SIG-M5 (cell line): Measurements from ENCODE around the gene ZNF319.
"Not testable (repeated sequence)": the region's sequence is repeated elsewhere in the genome, so short reads cannot be mapped to it uniquely, and the experiment has no call there.

ENCODE experiments used
- DNase-seq: peaks from one replicate; lab custom pipeline; 2025; lab: John Stamatoyannopoulos, UW

Gene ZNF319

DNA sequence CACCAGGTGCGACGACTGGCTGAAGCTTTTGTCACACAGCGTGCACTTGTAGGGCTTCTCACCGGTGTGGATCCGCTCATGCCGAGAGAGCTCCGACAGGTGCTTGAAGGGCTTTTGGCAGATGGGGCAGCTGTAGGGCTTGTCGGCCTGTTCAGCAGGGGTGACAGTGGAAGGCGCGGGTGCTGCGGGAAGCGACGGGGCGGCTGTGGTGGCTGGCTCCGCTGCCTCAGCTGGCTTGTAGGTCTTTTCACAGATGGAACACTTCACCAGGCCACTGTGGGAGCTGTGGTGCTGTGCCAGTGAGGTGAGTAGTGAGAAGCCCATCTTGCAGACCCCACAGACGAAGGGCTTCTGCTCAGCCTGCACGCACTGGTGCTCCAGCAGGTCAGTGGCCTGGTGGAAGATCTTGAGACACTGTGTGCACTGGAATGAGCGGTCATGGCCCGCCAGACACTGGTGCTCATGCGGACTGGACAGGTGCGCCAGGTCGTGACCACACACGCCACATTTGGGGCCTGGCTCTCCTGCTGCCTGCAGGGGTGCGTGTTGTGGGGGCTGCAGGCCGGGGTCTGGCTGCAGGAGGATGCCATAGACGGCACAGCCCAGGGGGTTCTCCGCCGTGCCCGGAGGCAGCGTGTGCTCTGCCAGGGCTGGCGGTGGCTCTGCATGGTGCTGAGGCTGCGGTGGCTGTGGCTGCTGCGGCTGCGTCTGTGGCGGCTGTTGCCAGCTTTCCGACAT, 2.8 kb downstream of the ZNF319 start:
- no peak for DNase-seq

DNA sequence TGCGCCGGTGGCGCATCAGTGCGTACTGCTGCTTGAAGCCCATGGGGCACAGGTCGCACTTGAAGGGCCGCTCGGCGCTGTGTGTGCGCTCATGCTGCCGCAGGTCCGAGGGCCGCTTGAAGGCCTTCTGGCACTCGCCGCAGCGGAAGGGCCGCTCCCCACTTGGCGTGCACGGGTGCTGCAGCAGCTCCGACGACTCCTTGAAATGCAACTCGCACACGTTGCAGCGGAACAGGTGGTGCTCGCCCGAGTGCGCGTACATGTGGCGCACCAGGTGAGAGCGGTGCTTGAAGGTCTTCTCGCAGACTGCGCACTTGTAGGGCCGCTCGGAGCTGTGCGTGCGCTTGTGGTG, 3.3 kb downstream of the ZNF319 start:
- DNase-seq: no peak

DNA sequence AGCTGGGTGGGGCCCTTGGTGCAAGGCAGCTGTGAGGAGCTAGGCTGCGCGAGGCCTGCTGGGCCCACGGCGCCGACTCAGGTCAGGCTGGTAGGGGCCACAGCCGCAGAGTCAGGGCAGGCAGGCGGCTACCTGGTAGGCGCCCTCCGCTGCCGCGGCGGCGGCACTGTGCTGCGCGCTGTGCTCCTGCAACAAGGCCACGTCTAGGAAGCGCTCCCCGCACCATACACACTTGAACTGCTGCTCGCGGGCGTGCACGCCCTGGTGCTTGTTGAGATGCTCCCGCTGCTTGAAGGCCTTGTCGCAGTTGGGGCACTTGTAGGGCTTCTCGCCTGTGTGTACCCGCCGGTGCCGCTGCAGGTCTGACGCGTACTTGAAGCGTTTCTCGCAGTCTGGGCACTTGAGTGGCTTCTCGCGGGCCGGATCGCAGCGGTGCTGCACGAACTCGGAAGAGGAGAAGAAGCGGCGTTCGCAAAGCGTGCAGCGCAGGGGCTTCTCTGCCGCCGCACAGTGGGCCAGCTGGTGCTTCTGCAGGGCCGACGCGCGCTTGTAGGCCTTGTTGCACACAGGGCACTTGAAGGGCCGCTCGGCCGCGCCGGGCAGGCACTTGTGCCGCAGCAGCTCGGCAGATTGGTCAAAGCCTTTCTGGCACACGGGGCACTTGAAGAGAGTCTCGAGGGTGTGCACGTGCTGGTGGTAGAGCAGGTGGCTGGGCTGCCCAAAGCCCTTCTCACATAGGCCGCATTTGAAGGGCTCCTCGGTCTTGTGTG, 3.9 kb downstream of the ZNF319 start:
- DNase-seq: no peak

DNA sequence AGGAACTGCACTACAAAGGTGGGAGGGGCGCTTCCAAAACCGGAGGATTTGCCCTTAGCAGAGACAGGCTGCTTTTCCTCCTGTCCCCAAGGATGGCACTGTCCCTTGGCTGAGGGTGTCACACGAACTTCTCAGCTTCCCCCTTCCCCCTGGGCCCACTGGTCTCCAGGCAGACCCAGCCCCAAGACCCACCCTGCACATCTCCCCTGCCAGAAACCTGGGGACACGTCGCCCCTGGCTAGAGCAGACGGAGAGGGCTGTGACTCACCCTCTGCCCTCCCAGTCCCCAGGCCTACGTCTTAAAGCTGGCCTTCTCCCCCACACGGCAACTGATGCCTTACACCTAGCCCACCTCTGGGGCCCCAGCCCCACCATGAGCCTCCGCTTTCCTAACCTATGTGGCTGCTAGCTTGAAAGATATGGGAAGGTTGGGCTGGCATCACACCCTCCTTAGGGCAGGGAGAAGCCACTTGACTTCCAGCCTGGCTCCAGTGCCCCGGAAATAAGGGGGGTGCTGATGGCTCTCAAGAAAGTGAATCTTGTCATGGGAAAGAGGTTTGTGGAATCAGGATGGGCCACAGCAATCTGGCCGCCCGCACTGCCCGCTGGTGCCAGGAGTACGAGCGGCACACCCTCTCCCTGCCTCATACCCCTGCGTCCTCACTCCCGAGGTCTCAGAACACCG, 4.6 kb downstream of the ZNF319 start:
- DNase-seq: no peak

DNA sequence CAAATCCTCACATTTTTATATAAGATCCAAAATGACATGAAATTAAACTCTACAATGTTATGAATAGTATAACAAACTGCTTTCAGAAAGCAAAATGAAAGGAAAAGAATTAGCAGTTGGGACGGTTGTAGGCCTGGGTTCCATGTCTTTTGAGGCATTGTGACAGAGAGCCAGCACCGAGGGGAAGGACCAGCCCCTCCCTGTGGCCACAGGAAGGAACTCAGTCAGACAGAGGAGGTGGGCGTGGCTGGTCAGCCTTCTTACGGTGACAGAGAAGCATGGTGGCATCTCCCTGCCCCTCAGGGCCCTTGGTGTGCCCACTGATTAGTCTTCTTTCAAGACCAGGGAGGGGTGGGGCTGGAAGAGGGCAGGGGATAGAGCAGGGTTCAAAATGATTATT, 5.7 kb downstream of the ZNF319 start:
- DNase-seq: no peak

DNA sequence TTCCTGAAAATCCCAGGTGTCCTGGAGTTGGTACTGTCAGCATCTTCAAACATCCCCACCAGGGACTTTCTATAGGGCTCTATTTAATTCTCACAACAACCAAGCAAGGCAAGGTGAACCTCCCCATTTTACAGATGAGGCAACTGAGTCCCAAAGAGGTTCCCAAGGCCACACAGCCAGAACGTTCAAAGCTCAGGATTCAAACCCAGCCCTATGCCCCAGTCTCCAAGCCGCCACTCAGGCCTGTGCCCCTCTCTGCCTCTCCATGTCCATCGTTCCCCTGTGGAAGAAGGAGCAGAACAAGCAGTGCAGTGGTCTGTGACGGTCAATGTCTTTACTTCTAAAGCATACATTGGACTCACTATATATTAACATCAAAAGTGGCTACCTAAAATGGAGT, 6.1 kb downstream of the ZNF319 start:
- no peak for DNase-seq

DNA sequence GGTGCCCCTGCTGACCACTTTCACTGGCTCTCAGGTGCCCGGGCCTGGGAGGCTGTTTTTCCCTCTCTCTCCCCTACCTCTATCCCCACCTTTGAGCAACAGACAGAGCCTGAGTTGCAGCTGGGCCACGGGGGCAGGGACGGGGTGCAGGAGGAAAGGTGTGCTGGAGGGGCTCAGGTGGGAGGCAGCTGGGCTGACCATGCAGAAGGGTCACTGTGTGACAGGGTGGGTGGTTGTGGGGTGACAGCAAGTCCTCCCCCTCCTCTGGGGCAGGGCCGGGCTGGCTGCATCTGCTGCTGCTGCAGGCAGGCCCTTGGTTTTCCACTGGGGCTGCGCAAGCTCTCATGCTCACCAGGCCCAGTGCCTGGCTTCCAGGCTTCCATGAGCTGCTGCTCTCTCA, 6.6 kb downstream of the ZNF319 start:
- DNase-seq: no peak

DNA sequence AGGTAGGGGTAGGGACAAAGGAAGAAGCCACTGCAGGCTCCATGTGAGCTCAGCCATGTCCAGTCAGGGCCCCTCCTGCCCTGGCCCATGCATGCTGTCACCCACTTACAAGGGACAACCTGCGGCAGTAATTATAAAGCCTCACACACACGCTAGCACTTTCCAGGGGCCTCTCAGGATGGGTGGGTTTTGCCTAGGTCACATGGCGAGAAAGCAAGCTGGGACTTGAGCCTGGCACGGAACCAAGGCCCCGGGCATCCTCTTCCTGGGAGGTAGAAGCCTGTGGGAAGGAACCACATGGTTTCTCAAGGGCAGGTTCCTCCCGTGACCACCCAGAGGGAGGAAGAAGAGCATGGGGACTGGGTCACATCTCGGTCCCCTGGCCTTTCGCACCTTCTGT, 7.0 kb downstream of the ZNF319 start:
- DNase-seq: no peak

DNA sequence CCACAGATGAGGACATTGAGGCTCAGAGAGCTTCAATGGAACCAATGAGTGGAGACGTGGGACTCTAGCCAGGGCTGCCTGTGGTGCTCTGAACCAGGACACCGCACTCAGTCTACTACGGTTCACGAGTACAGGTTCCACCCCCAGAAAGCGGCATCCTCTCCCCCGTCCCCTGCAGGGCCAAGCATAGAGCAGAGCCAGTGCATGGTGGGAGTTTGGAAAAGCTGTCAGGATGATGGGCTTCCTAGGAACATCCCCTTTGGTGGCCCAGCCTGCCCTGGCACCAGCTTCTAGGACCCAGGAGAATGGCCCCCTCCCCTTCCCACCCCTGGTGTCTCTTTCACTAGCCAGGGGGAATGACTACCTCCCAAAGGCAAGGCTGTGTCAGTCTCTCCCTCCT, 8.4 kb downstream of the ZNF319 start:
- DNase-seq: no peak

DNA sequence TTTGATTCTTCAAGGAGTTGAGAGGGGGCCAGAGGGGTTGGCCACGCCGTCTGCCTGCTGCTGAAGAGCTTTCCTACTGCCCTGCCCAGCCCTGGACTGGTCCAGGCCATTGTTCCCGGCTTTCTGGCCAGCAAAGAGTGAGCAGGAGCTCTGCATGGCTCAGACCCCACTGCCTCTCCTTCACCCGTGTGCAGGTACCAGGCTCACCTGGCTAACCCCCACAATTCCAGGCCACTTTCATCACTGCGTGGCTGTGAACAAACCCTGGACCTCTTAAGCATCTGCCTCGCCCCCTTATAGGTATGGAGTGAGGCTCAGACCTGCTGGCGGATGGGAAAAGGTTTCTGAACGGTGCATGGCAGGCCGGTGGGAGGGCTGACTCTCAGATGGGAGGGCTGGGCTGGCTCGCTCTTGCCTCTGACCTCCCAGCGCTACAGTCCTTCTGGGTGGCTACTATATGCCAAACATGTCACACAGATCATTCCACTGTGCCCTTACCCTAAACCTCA, 8.9 kb downstream of the ZNF319 start:
- no peak for DNase-seq

DNA sequence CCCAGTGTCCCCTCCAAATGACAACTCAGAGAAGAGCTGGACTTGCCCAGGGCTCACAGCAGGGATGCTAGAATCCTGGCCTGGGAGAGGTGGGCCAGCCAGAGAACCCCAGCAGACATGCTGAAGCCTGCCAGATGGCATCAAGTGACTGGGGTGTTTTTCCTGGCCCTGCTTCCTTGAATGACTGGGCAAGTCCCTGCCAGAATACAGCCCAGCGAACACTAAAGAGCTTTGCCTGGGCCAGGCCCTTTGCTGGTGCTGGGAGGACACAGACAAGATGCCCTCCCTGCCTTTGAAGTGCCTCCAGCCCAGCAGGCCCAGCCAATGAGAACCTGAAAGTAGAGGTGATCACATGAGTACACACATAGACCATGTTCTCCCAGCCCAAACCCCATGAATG, 11.5 kb downstream of the ZNF319 start:
- DNase-seq: no peak

DNA sequence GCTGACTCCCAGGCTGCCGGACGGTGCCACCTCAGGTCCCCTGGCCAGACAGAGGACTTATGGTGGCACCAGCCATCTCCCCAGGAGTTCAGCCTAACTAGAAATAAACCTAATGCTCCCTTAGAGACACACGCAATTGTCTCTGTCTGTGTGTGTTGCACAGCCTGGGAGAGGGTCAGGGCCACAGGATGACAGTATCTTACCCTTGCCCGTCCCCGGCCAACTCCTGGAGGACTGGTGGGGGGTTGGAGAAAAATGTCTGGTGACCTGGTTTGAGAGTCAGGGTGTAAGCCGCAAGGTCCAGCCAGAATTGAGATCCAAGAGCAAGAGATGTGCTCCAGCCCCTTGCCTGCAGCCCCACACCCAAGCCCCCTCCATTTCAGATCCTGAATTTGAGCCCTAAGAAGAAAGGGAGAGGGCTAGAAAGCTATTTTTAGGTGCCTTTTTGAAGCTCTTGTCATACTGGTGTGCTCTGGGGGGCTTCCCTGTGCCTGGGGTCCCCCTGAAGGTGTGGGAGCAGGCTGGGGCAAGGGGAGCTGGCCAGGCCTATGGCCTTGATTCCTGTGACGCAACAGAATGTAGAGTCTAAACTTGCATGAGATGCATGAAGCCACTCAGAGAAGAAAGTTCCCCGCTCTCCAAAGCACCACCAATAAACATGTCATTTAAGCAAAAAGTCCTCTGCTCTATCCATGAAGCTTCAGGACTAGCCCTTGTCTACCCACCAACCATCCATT, 12.9 kb downstream of the ZNF319 start:
- DNase-seq: no peak

DNA sequence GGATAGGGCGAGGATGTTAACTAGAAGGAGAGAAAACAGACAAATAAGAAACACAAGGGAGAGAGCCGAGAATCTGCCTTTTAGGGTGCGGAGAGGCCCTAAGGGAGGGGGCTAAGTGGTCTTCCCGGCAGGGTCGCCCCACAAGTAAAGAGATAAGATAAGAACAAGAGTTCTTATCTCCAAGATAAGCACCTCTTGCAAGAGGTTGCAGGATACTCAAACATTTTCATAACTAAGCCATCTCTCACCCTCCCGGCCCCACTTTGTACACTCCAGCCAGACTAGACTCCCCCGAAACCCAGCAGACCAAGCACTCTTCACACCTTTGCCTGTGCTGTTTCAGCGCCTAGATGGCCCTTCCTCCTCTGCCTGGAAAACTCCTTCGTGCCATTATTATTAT, 14.3 kb downstream of the ZNF319 start:
- DNase-seq: no peak

DNA sequence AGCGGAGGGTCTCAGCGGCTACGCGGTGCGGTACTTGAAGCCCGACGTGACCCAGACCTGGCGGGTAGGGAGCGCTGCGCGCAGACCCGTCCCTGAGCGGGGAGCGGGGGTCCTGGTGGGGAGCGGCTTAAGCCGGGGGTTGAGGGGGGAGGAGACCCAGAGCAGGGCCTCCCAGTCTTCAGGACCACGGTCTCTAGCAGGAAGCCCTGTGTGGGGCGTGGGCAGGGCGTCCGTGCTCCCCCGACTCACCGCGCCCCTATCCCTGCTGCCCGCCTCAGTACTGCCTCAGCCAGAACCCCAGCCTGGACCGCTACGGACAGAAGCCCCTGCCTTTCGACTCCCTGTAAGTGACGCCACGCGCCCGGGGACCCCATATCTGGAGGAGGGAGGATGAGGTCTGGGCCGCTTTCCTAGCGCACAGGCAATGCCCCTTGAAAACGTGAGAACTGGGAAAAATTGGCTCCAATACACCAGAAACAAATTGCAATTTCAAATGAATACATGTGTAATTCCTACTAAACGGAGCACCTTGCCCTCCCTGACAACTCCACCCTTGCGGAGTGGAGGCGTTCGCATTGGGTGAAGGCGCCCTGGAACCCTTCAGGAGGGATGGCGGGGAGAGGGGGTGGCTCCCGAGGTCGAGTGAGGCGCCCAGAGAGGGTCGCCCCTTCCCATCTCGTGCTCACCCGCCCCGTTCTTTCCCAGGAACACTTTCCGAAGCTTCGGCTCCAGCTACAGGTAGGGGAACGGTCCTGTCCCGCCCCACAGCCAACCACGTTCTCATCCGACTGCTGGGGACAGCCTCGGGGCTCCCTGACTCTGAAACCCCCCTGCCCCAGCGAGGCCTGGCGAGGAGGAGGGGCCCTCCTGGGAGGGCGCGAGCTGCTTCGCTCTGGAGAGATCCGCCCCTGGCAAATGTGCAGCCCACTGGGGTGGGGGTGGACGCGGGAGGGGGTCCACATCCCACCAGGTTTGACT, 15.0 kb downstream of the ZNF319 start:
- no peak for DNase-seq

DNA sequence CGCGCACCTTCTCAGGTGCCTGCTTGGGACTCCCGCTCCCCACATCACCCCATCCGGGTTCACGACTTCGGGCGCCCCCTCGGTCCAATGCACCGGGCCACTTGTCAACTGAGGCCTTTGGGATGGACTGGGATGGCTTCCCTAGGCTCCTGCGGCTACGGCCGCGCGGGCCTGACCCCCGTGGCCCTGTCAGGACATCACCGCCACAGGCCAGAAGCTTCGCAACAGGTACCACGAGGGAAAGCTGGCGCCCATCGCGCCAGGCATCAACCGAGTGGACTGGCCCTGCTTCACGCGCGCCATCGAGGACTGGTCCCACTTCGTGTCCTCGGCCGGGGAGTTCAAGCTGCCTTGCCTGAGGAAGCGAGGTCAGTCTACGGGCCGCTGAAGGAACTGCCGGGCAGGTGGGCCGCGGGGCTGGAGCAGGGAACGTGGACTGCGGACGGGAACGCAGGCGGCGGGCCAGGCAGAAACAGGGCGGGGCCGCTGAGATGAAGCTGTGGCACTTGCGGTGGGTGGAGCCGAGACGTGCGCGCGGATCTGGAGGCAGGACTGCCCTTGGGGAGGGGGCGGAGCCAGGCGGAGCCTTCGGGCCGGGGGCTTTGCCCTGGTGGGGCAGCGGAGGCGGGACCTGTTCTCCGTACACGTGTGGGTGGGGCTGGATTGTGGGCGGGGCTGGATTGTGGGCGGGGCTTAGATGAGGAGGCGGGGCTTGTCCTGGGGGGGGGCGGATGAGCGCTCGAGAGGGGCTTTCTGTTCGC, 15.8 kb downstream of the ZNF319 start:
- no peak for DNase-seq

DNA sequence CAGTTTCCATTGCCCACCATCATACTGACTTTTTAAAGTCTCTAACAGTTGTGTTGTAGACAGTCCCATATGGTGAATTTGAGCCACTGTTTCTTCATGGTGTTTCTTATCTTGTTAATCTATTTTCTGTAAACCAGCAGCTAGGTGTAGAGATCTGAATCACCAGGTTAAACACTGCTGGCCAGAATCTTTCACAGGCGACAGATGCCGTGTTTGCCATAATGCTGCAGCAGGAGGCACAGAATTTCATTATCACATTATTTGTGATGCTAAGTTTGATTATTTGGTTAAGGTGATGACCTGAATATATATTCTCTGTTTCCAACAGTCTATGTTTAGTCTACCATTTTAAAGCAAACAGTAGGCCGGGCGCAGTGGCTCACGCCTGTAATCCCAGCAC, 18.1 kb downstream of the ZNF319 start:
- no peak for DNase-seq

DNA sequence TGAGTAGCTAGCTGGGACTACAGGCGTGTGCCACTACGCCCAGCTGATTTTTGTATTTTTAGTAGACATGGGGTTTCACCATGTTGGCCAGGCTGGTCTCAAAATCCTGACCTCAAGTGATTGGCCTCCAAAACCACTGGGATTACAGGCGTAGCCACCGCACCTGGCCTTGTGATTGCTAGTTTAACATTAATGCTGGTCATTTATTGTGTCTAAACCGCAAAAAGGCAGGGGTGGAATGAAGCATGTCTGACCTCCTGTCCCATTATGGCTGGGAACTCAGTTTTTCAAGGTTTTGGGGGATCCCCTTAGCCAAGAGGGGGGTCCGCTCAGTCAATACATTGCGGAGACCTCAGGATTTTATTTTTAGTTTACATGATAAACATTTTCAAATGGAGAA, 18.8 kb downstream of the ZNF319 start:
- no peak for DNase-seq

DNA sequence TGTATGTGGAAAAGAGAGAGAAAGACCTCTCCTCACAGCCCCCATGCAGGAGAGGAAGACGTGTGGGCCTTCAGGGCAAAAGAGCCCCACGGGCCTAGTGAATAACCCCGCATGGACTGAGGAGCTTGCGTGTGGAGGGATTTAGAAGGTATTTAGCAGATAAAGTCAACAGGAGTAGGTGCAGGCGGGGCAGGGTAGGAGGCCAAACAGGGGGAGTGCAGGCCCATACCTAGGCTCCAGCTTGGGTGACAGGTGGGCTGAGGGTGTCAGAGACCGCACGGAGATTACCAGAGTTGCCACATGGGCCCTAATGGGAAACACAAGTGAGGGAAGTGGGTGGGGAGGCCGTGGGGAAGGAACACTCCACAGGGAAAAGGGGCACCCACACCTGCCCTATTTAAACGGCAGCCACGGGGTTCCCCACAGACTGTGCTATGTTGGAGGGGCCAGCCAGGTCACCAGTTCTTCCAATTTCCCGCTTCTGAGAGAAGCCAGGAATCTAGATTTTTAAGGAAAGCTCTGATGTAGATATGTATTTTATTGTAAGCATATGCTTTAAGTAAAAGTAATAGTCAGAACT, 21.4 kb downstream of the ZNF319 start:
- no peak for DNase-seq

DNA sequence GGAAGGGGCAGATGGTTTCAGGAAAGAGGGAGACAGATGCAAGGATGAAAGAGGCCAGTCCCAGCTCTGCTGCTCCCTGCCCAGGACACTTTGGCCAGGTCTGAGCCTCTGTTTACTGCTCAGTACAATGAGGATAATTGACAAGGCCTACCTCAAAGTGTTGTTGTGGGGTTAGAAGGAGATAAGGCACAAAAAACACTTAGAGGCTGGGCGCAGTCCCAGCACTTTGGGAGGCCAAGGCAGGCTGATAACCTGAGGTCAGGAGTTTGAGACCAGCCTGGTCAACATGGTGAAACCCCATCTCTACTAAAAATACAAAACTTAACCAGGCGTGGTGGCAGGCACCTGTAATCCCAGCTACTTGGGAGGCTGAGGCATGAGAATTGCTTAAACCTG, 22.4 kb downstream of the ZNF319 start:
- not testable (repeated sequence) for DNase-seq
